GM18868 (cell line): ENCODE data around the gene LSS.
"Not testable (repeated sequence)": the region's sequence is repeated elsewhere in the genome, so short reads cannot be mapped to it uniquely, and the experiment has no call there.

Experiments used
- ATAC-seq: cut with Tn5 transposase; IDR thresholded peaks from one replicate; pipeline ENCODE4 v1.9.1; 2021; ENCODE audit warnings: mild to moderate bottlenecking, moderate library complexity; ENCODE audit not compliant: unreplicated experiment

The LSS gene

DNA sequence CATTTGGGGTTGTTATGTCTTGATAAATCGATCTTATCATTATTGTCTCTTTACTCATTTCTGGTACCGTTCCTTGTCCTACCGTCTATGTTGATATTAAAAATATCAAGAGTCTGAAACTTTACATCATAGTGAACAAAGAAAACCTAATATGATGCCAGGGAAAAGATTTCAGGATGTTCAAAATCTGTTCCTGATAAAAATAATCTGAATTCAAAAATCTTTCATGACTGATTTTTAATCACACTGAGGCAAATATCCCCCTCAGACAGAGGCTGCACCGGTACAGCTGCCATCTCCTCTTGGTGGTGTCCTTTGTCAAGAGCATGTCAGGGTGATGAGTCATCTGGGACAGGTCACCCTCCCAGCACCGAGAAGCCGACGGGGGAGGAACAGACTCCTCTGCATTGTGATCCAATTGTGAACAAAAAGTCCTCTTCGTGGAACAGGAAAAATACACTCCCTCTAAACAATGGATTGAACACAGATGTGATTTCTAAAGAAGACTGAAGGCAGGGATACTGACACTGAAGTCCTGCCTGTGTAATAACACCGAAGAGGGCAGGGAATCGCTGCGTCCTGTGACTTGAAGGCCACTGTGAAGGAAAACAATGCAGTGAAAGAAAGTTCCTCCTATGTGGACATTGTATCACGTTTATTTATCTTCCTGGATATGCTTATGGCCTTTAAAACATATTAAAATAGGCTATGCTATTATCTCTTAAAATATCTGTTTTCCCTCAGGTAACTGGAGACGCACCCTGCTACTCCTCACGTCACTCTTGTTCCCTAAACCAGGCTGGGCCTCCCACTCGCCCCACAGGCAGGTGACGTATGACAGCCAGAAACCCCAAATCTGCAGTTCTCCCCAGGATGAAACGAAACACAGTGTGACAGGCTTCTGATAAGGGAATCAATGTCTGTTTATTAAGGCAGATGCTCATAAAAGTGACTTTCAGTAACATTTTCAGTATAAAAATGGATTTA, 40.1 kb downstream of the LSS start:
- no peak for ATAC-seq

DNA sequence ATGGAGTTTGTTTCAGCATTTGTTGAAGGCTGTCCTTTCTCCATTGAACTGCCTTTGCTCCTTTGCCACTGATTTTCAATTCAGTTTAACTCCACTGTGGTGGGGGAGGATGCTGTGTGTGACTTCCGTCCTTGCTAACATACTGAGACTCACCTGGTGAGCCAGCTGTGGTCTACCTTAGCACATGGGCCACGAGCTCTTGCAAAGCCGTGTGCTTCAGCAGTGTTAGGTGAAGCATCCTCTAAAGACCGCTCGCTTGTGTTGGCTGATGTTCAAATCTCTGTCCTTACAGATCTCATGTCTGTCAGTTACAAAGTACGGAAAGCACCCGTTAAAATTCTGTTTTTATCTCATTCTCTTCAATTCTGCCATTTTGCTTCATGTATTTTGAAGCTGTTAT, 40.8 kb downstream of the LSS start:
- no peak for ATAC-seq

DNA sequence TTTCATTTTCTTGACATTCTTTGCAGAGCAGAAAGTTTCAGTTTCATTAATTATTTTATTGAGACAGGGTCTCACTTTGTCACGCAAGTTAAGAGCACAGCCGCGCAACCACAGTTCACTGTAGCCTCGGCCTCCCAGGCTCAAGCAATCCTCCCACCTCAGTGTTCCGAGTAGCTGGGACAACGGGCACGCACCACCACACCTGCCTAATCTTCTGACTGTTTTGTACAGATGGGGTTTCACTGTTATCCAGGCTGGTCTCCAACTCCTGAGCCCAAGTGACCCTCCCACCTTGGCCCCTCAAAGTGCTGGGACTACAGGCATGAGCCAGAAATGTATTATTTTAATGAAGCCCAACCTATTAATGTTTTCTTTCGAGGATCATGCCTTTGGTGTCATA, 41.3 kb downstream of the LSS start:
- ATAC-seq: no peak

DNA sequence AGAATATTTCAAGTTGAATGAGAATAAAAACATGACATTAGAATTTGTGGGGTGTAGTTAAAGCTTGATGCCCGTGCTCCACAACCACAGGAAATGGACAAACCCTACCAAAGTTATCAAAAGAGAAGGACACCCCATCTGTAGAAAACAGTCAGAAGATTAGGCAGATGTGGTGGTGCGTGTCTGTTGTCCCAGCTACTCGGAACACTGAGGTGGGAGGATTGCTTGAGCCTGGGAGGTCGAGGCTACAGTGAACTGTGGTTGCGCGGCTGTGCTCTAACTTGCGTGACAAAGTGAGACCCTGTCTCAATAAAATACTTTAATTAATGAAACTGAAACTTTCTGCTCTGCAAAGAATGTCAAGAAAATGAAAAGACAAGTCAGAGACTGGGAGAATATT, 42.9 kb downstream of the LSS start:
- ATAC-seq: no peak

DNA sequence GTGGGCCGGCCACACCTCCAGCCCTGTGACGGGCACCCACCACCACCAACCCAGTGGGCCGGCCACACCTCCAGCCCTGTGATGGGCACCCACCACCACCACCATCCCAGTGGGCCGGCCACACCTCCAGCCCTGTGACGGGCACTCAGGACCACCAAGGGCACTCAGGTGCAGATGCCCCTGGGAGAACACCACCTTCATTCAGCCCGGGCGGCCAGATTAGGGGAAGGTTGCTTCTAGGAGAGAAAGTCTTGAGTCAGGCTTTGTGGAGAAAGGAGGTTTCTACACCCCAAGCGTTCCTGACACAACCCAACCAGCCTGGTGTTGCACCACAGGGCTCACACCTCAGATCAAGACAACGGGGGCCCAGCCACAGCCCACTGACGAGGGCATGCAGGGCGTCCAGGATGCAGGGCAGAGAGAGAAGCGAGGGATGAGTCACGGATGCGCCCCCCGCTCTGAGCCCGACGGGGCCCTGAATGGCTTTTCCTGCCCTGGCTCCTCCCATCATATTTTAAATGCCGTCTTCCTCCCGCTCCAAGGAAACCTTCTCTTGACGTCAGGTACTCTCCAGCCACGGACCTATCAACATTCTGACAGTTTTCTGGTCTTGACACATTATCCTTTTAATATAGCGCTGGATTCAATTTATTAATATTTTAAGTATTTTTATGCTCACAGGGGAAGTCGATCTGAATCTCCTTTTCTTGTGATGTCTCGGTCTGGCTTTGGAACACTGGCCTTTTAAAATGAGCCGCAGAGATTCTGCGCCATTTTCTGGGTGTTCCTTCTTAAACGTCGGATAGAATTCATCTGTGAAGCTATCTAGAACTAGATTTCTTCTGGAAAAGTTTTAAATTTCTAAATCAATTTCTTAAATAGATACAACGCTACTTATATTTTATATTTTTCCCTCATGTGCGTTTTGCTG, 43.7 kb downstream of the LSS start:
- no peak for ATAC-seq

DNA sequence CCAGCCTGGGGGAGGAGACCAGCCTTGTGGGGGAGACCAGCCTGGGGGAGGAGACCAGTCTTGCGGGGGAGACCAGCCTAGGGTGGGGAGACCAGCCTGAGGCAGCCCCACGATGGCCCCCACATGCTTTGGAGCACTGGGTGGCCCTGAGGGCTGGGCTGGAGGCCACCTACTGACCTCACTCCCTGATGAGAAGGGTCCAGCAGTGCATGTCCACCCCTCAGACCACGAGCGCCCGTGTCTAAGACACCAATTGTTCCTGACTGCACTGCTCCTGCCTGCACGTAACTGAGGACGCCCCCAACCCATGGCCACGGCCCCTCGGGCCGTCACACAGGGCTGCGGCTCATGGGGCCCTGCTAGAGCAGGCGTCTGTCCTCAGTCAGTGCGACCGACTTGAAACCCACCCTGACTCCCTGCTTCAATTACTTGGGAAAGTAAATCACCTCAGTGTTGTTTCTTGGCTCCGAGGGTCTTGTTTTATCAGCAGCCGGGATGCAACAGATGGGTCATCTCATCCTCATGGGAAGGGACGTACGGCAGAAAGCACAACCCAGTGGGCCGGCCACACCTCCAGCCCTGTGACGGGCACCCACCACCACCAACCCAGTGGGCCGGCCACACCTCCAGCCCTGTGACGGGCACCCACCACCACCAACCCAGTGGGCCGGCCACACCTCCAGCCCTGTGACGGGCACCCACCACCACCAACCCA, 44.5 kb downstream of the LSS start, which contains the start of gene SPATC1L:
SPATC1L (minus strand) TSS at position 550 of the 715 bp plus-strand sequence. CDS start 1,643 bp downstream, outside the sequence.
- ATAC-seq: no peak

DNA sequence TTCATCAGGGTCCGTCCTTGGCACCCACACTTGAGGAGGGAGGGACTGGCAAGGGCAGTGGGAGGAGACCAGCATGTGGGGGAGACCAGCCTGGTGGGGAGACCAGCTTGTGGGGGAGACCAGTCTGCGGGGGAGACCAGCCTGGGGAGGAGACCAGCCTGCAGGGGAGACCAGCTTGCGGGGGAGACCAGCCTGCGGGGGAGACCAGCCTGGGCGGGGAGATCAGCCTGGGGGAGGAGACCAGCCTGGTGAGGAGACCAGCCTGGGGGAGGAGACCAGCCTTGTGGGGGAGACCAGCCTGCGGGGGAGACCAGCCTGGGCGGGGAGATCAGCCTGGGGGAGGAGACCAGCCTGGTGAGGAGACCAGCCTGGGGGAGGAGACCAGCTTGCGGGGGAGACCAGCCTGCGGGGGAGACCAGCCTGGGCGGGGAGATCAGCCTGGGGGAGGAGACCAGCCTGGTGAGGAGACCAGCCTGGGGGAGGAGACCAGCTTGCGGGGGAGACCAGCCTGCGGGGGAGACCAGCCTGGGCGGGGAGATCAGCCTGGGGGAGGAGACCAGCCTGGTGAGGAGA, 45.2 kb downstream of the LSS start:
- not testable (repeated sequence) for ATAC-seq

DNA sequence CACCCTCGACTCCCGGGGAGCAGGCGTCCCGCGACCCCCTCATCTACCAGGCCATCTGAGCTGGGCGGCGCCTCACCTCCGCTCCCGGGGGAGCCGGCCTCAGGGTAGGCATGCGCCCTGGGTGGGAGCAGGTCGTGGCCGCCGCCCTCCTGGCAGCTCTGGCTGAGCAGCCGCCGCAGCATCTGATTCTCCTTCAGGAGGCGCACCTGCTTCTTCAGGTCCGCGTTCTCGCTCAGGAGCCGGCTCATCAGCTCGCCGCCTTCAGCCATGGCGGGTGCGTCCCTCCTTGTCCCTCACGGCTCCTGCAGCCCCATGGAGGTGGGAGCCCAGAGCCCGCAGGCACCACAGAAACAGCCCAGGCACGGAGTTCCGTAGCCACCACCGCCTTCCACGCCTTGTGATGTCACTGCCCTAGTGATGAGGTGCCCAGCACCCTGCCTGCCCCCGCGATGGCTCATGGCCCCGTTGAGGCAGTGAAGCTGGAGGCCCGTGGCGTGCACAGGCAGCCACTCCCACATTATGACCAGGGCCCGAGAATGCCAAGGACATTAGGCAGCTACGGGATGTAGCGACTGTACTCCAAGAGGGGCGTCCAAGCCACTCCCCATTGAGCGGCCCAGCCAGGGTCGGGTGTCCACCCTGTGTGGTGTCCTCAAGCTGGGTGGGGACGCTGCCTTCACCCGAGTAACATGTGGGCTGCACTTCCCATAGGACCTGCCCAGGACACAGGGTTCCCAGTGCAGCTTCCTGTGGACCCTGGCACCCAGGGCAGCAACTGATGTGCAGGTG, 45.8 kb downstream of the LSS start:
- no peak for ATAC-seq

DNA sequence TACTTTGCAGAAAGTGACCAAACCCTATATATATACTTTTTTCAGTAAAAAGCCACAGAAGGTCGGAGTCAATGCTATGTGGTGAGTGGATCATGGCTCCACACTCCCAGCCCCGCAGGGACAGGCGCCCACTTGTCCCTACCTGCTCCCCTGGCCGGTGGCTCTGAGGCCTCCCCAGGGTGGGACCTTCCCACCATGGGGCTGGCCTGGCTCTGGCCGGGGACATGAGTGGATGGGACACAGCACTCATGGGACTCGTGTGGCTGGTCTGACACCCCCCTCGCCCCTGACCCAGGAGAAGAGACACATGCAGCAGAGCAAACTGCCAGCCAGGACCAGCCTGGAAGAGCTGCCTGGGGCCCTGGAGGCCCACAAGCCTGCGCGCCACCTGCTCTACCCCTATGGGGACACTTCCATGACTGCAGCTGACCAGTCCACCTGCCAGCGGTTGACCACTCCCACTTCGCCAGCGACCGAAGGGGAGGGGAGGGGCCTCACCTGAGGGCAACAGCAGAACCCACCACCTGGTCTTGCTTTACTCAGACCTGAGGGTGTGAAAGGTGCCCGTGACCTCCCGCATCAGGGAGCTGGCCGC, 46.5 kb downstream of the LSS start:
- no peak for ATAC-seq

DNA sequence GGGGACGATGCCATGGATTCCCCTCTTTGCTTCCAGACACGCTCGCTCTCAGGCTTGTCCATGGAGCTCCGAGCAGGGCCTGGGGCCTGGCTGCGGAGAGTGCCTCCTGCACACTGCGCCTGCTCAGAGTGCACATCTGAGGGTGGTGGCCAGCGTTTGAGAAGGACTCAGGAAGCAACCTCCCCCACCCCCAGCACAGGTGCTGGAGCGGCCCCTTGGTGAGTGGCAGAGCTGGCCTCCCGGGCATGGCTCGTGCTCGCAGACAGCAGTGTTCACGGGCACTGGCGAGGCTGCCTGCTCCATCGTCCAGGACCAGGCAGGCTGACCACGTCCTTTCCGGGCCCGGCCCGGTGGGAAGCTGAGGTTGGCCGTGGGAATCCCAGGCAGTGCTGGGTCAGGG, 47.1 kb downstream of the LSS start:
- ATAC-seq: no peak

DNA sequence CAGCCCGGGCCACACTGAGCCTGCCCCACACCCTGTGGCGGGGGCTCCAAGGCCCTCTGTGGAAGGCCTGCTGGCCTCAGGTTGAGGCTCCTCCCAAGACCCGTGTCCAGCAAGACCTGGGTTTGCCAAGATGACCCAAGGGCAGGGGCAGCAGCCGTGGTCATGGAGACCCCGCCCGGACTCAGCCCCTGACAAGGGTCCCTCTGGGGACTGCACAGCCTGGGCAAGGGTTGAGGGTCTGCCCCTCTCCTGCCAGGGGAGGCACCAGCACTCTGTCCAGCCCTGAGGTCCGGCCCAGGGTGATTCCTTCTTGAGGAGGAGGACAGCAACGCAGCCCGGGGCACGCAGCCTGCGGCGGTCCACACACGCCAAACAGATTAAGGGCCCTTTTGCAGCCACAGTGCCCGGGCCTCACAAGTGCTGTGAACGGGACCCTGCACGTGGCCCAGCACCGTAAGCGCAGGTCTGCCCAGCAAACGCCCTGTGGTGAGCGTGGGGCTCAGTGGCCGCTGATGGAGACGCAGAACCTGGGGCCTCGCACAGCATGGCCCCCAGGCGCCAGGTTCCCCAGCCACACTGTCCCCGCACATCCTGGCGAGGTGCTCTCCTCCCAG, 47.7 kb downstream of the LSS start:
- ATAC-seq: no peak

DNA sequence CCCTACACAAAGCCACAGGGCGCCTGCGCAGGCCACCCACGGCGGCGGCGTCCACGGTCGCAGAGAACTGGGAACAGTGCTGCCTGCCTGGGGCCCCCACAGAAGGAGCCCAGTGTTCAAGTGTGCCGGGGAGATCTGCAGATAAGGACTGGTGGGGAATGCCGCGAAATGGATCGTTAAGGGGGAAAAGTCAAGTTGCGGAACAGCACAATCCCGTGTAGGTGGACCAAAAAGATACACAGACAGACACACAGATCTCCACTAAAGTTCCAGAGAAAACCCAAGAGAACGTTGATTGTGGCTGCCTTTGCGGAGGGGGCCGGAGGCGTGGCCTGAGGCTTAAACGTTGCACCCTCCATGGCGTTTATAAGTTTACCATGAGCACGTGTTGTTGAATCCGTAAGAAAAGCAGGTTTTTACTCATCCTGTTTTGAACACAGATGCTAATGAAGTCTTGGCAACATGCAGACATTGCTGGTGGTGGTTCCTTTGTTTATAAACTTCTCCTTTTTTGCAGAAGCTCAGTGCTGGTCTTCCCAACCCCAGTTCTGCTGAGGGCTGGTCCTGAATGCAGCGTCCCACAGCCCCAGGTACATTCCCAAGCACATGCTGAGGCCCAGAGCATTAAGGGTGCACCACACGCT, 48.4 kb downstream of the LSS start:
- no peak for ATAC-seq

DNA sequence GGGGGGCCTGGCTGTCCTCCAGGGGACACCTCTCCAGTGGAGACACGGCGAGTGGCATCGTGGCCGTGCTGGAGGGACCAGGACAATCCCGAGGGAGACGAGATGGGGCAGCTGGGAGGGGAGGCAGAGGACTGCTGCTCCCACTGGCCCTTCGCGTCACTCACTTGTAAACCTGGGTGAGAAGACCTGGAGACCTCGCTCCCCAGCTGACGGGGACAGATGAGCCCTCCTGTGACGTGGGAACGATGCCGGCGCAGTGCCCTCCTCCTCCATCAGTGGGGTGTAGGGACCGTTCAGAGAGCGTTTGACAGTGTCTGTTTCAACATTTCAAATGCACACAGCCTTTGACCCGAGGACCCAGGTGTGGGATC, 48.9 kb downstream of the LSS start:
- no peak for ATAC-seq

DNA sequence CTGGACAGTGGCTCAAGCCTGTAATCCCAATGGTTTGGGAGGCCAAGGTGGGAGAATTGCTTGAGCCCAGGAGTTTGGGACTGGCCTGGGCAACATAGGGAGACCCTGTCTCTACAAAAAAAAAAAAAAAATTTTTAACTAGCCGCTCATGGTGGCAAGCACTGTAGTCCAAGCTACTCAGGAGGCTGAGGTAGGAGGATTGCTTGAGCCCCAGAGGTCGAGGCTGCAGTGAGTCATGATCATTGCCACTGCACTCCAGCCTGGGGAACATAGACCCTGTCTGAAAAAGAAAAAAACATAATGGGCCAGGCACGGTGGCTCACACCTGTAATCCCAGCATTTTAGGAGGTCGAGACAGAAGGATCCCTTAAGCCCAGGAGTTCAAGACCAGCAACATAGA, 49.6 kb downstream of the LSS start:
- ATAC-seq: no peak

DNA sequence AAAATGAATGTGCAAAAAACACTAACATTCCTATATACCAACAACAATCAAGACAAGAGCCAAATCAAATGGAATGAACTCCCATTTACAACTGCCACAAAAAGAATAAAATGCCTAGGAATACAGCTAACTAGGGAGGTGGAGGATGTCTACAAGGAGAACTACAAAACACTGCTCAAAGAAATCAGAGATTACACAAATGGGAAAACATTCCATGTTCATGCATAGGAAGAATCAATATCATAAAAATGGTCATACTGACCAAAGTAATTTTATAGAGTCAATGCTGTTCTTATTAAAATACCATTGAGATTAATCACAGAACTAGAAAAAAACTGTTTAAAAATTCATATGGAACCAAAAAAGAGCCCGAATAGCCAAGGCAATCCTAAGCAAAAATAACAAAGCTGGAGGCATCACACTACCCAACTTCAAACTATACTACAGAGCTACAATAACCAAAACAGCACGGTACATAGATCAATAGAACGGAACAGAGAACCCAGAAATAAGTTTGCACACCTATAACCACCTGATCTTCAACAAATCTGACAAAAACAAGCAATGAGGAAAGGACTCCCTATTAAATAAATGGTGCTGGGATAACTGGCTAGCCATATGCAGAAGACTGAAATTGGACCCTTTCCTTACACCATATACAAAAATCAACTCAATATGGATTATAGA, 52.0 kb downstream of the LSS start:
- ATAC-seq: not testable (repeated sequence)

DNA sequence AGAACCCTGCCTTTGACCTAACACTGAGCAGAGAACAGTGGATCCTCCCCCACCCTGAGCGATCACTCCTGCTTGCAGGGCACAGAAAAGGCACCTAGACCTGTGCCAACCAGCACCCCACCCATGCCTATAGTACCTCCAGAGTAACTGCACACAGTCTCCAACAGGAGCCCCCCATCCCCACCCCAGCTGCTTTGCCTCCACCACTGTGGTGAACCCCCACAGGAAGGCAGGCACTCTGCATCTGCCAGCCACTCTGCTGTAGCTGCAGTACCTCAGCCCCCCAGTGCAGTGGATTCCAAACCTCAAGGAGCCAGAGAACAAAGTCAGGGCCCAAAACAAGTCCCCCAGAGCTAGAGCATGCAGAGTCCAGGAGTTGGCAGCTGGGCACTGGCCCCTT, 55.0 kb downstream of the LSS start:
- no peak for ATAC-seq

DNA sequence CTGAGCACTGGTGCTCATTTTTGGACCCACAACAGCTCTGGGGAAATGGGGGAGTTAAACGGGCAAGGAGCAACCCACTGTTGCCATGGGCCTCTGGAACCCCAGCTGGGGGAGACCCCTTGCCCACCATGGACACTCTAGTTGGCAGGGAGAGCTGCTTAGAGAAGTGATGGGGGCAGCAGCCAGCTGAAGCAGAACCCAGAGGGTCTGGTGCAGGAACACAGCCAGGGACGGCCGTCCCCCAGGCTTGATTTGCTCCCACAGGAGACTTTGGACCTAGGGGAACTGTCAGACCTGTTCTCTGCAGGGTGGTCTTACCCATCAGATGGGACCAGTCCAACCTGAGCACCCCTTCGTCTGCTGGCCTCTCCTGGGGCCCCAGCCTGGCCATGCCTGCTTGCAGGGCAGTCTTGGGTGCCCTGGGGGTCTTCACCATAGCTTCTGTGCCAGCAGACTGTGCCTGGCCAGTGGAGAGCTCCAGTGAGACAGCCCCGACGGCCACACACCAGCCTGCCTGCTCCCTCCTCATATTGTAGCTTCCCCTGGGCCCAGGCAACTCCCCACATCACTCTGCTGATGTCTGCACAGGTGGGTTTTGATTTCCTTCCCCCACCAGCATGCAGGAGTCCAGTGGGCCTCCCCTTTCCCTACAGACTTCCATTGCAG, 55.6 kb downstream of the LSS start:
- no peak for ATAC-seq
